Skeletal muscle satellite cell (primary cell): ENCODE results near the gene SP6.

Experiments used
- H3K27me3 ChIP-seq: 2 replicates; pipeline ENCODE4 v1.7.0; 2013; ENCODE audit warnings: low read length; ENCODE audit not compliant: control insufficient read depth, insufficient read depth
- H3K36me3 ChIP-seq: 2 replicates; pipeline ENCODE4 v1.7.0; 2013; ENCODE audit warnings: mild to moderate bottlenecking, control low read depth, low read length; ENCODE audit not compliant: insufficient read depth
- H3K4me1 ChIP-seq: 2 replicates; pipeline ENCODE4 v1.7.0; 2013; ENCODE audit warnings: low read length; ENCODE audit not compliant: control insufficient read depth, insufficient read depth
- H3K4me2 ChIP-seq: 2 replicates; pipeline ENCODE4 v1.7.0; 2013; ENCODE audit warnings: mild to moderate bottlenecking, low read length
- H3K4me3 ChIP-seq: 2 replicates; pipeline ENCODE4 v1.7.0; 2013; ENCODE audit warnings: low read length
- H3K9ac ChIP-seq: 2 replicates; pipeline ENCODE4 v1.7.0; 2013; ENCODE audit warnings: mild to moderate bottlenecking, low read depth, low read length, moderate library complexity
- H3K9me3 ChIP-seq: replicated peaks from 2 replicates; pipeline ENCODE4 v1.7.0; 2013; ENCODE audit warnings: mild to moderate bottlenecking, control low read depth, low read length

The SP6 gene

DNA sequence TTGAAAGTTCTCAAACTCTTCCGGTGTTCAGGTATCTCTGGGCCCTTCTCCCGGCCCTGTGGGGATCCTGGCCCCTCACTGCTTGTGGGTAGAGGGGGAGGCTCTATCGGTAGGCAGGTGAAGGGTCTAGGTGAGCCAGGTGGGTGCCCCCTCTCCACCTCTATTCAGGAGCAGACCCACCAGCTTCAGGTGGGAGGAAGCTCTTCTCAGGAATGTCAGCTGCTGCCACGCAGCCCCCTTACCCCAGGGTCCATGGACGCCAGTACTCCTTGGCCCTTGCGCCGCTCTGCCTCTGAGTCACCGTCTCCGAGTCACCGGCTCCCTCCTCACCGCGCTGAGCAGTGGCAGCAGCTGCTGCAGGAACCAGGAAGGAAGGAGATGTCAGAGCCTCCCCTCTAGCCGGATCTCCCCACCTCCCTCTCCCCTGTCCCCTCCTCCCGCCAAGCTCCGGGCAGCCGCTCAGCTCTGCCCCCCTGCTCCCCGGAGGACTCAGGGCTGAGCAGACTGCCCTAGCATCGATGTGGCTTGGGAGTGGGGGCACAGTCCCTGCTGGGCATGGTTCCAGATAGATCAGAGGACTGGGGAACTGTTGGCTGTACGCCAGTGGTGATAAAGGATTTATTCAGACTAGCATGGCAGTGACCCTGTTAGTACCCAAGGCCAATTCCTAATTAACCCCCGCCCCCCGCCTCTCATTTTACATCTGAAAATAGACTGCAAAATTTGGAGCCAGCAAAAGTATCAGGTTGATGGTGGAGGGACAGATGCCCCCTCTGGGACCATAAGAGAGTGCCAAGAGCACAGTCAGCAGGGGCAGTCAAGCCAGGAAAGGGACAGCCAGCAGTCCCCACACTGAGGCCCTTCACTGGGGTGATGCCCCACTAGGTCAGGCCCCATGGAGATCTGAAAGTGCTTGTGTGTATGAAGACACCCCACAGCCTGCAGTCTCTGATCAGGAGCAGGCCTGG lies 29.3 kb downstream of the SP6 start, which contains the start of gene OSBPL7:
Gene OSBPL7, minus strand, starts transcription at position 371 of the 968 bp plus-strand sequence. CDS start 1,516 bp downstream, outside the sequence.
- Histone ChIP-seq H3K4me3 (peak within 1 kb of the TSS; percentile 77), H3K36me3 (peaks cover 33% of the 10 kb centered on the region), H3K9me3 (no peaks in the 10 kb centered on the region), H3K4me2 (peak within 1 kb of the TSS; percentile 89), H3K9ac (peak within 1 kb of the TSS; percentile 76), H3K27me3 (no peaks in the 10 kb centered on the region), H3K4me1 (peaks cover 21% of the 10 kb centered on the region)

DNA sequence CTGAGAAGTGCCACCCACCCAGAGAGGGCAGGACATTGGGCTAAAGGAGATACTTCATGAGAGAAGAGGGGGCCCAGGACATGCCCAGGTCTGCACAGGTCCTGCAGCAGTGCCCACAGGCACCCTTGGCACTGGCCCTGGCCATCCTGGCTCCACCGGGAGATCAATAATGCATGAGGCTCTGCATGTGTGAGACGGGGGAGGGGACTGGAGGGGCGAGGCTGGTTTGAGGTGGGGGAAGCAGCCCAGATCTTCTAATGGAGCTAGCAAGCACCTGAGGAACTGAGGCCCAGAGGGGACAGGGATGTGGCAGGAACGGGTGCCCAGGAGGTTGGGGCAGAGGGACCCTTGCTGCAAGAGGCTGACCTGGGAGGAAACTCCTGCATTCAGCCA lies 29.9 kb downstream of the SP6 start:
- Histone ChIP-seq H3K36me3 (peaks cover 33% of the 10 kb centered on the region), H3K27me3 (no peaks in the 10 kb centered on the region)

DNA sequence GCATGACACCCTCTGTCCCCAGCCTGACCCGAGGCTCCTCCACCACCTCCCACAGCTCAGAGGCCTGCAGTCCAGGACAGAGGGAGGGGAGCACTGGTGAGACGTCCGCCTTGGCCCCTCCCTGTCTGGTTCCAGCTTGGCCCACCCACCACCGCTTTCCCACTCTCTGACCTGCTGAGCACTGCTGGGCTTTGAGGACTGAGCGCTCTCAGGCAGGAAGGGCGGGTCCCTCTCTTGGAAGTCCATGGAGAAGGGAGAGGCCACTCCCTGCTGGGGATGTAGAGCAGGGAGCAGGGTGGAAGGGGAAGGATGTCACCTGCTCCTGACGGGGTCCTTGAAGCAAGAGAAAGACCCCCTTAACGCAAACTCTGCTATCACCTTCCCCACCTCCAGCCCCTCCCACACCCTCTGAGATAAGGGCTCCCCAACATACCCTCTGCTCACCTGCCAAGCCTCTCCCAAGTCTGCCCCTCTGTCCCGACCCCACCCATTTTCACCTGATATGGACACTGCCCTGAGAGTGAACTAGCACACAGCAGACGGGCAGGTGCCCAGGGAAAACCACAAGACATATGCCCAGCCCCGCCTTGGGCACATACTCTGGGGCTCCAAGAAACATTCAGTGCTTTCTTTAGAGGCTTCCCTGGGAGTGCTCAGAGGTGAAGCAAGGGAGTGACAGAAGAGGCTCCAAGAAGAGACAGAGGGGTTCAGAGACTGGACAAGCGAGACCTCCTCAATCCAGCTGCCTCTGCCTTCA lies 30.8 kb downstream of the SP6 start:
- Histone ChIP-seq H3K4me2 (peak overlapping the region; percentile 89), H3K4me1 (peaks cover 21% of the 10 kb centered on the region), H3K4me3 (peak overlapping the region; percentile 77), H3K9ac (no peak overlapping the region), H3K36me3 (peaks cover 36% of the 10 kb centered on the region), H3K27me3 (no peaks in the 10 kb centered on the region), H3K9me3 (no peaks in the 10 kb centered on the region)

More for the DNA sequence above, 29.9 kb downstream of the SP6 start:
- Histone ChIP-seq H3K4me1 (peaks cover 21% of the 10 kb centered on the region), H3K9ac (peak overlapping the region; percentile 76), H3K4me3 (peak overlapping the region; percentile 77), H3K9me3 (no peaks in the 10 kb centered on the region), H3K4me2 (peak overlapping the region; percentile 89)

DNA sequence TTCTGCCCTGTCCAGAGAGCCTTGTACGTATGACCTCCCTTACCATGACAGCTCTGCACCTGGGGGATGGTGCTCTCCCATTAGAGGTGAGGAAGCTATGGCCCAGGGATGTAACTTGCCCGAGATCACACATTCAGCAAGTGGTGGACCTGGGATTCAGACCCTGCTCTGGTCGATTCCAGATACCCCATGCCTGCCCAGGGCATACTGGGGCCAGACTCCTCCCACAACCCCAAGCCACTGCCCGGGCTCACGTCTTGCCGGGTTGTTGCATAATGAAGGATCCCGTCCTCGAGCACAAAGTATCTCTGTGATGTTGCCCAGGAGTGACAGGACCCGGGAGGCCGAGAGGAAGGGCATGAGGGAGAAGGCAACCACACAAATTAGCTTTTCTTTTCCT lies 31.5 kb downstream of the SP6 start:
- Histone ChIP-seq H3K4me3 (no peak overlapping the region), H3K4me1 (peaks cover 21% of the 10 kb centered on the region), H3K27me3 (no peaks in the 10 kb centered on the region), H3K36me3 (peaks cover 42% of the 10 kb centered on the region), H3K9ac (no peak overlapping the region), H3K9me3 (no peaks in the 10 kb centered on the region), H3K4me2 (no peak overlapping the region)

- H3K4me2 ChIP-seq: no peak overlapping the region
- H3K36me3 ChIP-seq: peaks cover 31% of the 10 kb centered on the region
- no peak overlapping the region for H3K4me3 ChIP-seq
- no peaks in the 10 kb centered on the region for H3K9me3 ChIP-seq
- H3K9ac ChIP-seq: no peak overlapping the region
- H3K4me1 ChIP-seq: peaks cover 21% of the 10 kb centered on the region
- H3K27me3 ChIP-seq: no peaks in the 10 kb centered on the region
Observed at GRCh38 chr17:47818002-47818695, 32.8 kb downstream of the SP6 start.

DNA sequence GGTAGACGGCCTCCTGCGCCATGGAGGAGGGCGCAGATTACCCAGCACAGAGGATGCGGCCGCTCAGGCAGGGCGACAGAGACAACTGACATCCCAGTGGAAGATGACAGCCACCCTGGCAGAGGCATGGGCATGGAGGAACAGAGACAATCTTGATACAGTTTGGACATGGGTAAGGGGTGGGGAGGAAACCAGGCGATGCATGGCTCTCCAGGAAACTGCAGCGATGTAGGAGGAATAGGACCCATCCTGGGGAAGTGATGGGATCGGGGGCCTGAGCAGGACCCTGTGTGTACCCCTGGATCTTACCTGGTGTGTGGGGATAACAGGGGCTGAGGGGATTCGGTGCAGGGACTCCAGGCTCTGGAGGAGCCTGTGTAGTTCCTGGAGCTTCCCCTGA lies 34.0 kb downstream of the SP6 start:
- peaks cover 34% of the 10 kb centered on the region for H3K36me3 ChIP-seq
- no peak overlapping the region for H3K4me2 ChIP-seq
- H3K4me1 ChIP-seq: peaks cover 14% of the 10 kb centered on the region
- no peak overlapping the region for H3K4me3 ChIP-seq
- no peaks in the 10 kb centered on the region for H3K9me3 ChIP-seq
- H3K27me3 ChIP-seq: no peaks in the 10 kb centered on the region
- no peak overlapping the region for H3K9ac ChIP-seq

DNA sequence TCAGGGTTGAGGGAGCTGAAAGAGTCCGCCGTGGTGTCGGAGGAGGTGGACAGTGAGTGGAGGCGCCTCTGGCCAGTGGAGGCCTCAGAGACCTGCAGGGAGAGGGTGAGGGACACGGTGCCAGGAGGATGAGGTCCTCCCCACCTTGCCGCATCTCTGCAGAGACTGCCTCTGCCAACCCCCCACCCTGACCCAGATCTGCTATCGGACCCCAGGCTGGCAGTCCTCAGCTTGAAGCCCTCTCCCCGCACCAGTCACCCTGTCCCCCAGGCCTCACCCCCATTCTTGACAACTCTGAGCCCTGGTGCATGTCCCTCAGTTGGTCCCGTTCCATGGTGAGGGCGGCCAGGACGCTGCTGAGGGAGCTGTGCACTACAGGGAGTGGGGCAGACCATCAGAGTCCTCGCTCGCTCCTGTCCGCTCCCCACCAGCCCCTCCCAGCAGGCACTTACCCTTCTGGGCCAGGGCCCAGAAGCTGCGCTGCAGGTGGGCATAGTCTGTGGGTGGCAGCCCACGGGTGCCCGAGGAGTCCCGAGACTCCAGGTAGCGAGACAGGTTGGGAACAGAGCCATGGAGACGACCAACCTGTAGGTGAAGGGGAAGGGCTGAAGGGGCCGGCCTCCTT lies 34.7 kb downstream of the SP6 start:
- Histone ChIP-seq H3K9ac (no peak overlapping the region), H3K4me3 (no peak overlapping the region), H3K4me2 (no peak overlapping the region), H3K4me1 (peaks cover 11% of the 10 kb centered on the region), H3K36me3 (peaks cover 34% of the 10 kb centered on the region), H3K27me3 (no peaks in the 10 kb centered on the region), H3K9me3 (no peaks in the 10 kb centered on the region)

DNA sequence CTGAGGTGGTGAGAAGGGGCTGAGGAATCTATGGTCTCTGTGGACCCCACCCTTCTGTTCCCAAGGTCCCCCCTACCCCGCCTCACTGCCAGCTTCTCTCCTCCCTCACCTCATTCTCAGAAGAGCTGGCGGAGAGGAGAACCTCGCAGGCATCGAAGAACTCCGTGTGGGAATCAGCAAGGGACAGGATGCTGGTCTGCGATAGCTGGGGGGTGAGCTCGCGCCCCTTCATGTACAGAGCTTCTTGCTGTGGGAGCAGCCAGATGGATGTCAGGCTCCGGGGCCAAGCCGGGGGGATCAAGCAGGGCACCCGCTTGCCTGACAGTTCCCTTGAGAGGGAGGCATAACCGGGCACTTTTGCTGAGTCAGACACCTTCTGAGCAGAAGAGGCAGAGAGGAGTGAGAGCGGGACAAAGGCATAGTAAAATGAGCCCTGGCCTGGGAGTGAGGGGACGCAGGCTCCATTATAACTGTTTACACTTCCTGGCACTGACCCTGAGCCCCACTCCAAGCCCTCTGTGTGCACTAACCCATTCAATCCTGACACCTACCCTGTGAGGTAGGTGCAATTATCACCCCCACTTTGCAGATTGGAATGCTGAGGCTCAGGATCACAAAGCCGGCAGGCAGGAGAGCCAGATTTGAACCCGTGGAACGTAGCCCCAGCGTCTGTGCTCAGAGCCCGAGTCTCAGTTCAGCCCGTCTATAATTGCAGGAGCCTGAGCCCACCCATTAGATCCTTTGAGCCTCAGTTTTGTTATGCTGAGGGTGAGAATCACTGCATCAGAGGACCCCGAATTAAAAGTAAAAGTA lies 35.7 kb downstream of the SP6 start:
- no peaks in the 10 kb centered on the region for H3K27me3 ChIP-seq
- H3K36me3 ChIP-seq: peaks cover 34% of the 10 kb centered on the region
- no peak overlapping the region for H3K4me2 ChIP-seq
- H3K4me1 ChIP-seq: peaks cover 8% of the 10 kb centered on the region
- H3K9me3 ChIP-seq: no peaks in the 10 kb centered on the region
- no peak overlapping the region for H3K4me3 ChIP-seq
- no peak overlapping the region for H3K9ac ChIP-seq

- Histone ChIP-seq H3K4me1 (peaks cover 11% of the 10 kb centered on the region), H3K36me3 (peaks cover 38% of the 10 kb centered on the region), H3K27me3 (no peaks in the 10 kb centered on the region), H3K9ac (no peak overlapping the region), H3K4me3 (no peak overlapping the region), H3K4me2 (no peak overlapping the region), H3K9me3 (no peaks in the 10 kb centered on the region)
Observed at GRCh38 chr17:47813512-47814031, 37.4 kb downstream of the SP6 start.

- H3K4me1 ChIP-seq: peaks cover 11% of the 10 kb centered on the region
- H3K9me3 ChIP-seq: no peaks in the 10 kb centered on the region
- H3K9ac ChIP-seq: no peak overlapping the region
- H3K4me2 ChIP-seq: no peak overlapping the region
- no peak overlapping the region for H3K4me3 ChIP-seq
- H3K36me3 ChIP-seq: peaks cover 42% of the 10 kb centered on the region
- no peaks in the 10 kb centered on the region for H3K27me3 ChIP-seq
Observed at GRCh38 chr17:47813077-47813476, 37.9 kb downstream of the SP6 start.
